GM18868 (cell line): Measurements from ENCODE around the gene MAP3K14.
"Not testable (repeated sequence)": the region's sequence is repeated elsewhere in the genome, so short reads cannot be mapped to it uniquely, and the experiment has no call there.

Source experiments
- ATAC-seq: cut with Tn5 transposase; IDR thresholded peaks from one replicate; pipeline ENCODE4 v1.9.1; 2021; ENCODE audit warnings: mild to moderate bottlenecking, moderate library complexity; ENCODE audit not compliant: unreplicated experiment

The MAP3K14 gene

GRCh38 chr17:45302649-45303173 is 14.1 kb downstream of the MAP3K14 start:
- ATAC-seq: peak; percentile 44

GRCh38 chr17:45302220-45302619 is 14.6 kb downstream of the MAP3K14 start:
- not testable (repeated sequence) for ATAC-seq

- ATAC-seq: no peak
Measured at GRCh38 chr17:45301674-45302073, 15.1 kb downstream of the MAP3K14 start.

DNA sequence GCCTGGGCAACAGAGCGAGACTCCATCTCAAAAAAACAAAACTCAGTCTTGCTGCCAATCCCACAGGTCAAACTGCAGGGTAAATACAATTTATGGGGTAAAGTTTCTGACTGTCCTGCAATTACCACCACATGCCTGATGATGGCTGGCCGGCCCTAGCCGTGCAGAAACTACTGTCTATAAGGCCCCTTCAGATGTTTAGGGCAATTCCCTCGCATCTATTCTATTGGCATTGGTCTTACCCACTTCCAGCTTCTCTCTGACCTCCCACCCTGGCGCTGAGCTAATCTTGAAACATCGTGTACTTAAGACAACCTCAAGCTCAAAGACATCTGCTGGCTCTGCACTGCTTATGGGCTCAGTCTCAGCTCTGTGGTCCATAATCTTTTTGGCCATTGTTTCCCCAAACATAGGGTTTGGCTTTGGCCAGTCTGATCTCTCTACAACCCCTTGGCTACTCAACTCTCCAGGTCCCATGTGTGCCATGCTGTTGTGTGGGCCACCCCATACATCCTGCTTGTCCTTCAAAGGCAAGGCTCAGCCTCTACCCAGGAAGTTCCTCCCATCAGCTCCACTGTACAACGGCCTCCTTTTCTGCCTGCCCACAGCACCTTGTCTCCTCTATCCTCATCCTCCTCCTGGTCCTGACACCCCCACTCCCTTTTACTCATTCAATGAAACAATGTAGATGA is 16.6 kb downstream of the MAP3K14 start:
- no peak for ATAC-seq

- ATAC-seq: no peak
Measured at GRCh38 chr17:45299361-45299760, 17.5 kb downstream of the MAP3K14 start.

- ATAC-seq: no peak
Measured at GRCh38 chr17:45298546-45299285, 18.1 kb downstream of the MAP3K14 start.

- ATAC-seq: no peak
Measured at GRCh38 chr17:45296833-45297124, 20.0 kb downstream of the MAP3K14 start.

- ATAC-seq: no peak
Measured at GRCh38 chr17:45296003-45296832, 20.6 kb downstream of the MAP3K14 start.

GRCh38 chr17:45294506-45294905 is 22.3 kb downstream of the MAP3K14 start:
- no peak for ATAC-seq

- ATAC-seq: peak; percentile 41
Measured at GRCh38 chr17:45293413-45294211, 23.2 kb downstream of the MAP3K14 start.

DNA sequence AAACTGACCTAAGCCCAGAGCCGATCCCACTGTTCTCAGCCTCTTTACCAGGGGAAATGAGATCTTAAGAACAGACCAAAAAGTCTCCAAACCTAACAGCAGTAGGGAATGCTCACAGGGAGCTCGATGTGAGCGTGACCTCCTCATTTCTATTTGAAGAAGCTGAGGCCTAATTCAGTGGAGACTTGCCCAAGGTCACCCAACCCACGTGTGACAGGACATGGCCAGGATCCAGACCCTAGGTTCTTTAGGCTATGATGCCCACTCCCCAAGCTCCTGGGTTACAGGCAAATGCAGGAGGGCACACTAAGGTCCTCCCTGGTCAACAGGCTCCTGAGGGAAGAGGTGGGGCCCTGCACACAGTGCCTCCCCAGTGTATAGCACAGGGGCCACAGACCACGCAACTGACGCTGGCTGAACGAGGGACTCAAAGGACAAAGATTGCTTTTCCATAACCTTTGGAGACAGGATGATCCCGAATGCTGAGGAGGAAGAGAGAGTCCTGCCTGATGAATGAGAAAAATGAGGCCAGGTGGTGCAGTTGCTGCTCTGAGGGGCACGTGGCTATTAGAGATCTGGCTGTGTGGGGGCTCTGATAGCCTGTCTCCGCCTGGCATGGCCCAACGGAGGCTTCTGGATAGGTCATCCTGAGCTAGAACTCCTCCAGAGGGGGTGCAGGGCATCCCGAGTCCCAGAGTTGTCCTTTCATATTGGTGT is 24.0 kb downstream of the MAP3K14 start:
- ATAC-seq: no peak

- no peak for ATAC-seq
Measured at GRCh38 chr17:45291171-45291805, 25.5 kb downstream of the MAP3K14 start.

- no peak for ATAC-seq
Measured at GRCh38 chr17:45290269-45290765, 26.5 kb downstream of the MAP3K14 start.

DNA sequence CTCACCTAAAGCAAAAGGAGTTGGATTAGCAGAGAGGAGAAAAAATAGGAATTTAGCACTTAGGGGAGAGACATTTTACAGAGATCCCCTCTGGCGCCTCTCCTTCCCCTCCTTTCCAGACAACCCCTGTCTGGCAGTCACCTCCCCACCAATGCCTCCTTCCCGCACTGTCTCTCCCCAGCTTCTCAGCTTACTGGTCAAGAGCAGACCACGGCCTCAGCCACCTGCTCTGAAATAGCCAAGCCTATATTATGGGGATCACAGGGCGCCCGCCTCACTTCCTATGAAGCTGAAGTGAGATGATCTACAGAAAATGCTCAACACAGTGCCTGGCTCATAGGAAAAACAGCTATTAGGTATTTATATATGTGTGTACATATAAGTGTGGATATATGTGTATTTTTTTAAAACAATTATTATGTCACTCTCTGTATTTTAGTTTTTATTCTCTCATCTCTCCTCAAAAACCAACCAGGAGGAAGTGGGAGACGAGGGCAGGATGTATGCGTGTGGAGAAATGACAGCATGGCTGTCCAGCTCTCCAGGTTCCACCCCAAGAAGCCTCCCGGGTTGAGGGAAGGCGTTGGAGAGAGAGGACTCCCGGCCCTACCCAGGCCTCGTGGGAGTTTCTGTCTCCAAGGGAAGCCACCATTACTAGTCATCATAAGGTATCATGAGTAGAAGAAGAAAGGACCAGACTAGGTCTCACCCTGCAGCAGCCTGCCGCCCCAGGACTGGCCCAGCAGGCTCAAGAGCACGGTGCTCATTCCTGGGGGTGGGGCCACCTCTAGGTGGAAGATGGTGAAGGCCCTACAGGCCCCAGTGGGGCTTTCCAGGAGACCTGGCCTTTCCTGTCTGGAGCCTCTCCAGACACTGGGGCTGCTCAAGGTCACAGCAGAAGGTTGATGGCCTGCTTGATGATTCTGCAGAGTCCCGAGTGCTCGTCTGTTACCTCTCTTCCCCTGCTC is 27.2 kb downstream of the MAP3K14 start:
- no peak for ATAC-seq

- ATAC-seq: no peak
Measured at GRCh38 chr17:45288825-45289224, 28.0 kb downstream of the MAP3K14 start.

DNA sequence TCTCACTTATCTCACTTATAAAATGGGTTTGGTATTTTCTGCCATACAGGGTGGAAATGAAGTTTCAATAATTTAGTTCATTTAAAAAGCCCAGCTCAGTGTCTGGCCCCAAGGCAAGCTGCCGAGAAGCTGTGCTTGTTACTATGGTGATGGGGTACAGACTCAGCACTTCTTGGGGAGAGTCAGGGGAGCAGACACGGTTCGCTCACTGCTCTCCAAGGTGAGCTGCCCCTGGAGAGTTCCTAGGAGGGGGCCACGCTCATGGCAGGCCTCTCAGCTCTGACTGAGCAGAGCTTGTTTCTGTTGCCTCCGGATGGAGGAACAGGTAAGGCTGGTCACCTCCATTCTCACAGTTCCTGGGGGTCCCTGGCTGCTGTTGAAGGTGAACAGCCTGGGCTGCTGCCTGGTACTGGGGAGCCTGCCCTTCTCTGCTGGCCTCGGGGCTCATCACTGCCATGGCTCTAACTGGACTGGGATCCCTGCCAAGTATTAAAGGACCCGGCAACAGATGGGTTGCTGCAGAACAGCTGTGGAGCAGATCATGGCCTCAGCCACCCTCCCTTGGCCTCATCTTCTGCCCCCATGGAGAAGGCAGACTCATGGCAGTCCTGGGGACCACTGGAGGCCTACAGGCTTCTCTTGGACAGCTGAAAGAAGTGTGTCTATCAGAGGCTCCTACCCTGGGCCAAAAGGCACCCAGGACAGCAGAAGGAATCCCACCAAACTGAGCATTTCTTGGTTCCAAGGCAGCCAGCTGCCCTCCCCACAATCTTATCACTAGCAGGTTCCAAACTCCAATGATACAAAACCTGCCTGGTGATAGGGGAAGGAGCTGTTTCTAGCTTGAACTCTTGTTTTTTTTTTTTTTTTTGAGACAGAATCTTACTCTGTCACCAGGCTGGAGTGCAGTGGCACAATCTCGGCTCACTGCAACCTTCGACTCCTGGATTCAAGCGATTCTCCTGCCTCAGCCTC is 29.0 kb downstream of the MAP3K14 start:
- ATAC-seq: no peak

GRCh38 chr17:45286286-45286685 is 30.5 kb downstream of the MAP3K14 start:
- no peak for ATAC-seq
